ENCODE results near the gene PRDM10.
"Not testable (repeated sequence)": the region's sequence is repeated elsewhere in the genome, so short reads cannot be mapped to it uniquely, and the experiment has no call there.

Gene PRDM10

GRCh38 chr11:129976328-129976727, 26.3 kb downstream of the PRDM10 start:
- DNase-seq (ENCODE audit: low read depth, low spot score), result no peak

GRCh38 chr11:129975543-129975942, 27.1 kb downstream of the PRDM10 start:
- no peak for DNase-seq (ENCODE audit: low read depth, low spot score)

GRCh38 chr11:129974672-129975071, 28.0 kb downstream of the PRDM10 start:
- no peak for DNase-seq (ENCODE audit: low read depth, low spot score)

- no peak for DNase-seq (ENCODE audit: low read depth, low spot score)
These were observed 28.4 kb downstream of the PRDM10 start for GRCh38 chr11:129974237-129974636.

- DNase-seq (ENCODE audit: low read depth, low spot score), result no peak
These were observed 28.8 kb downstream of the PRDM10 start for GRCh38 chr11:129973809-129974208.

GRCh38 chr11:129973068-129973467, 29.6 kb downstream of the PRDM10 start:
- DNase-seq (ENCODE audit: low read depth, low spot score), result no peak

GRCh38 chr11:129972611-129973010, 30.0 kb downstream of the PRDM10 start:
- no peak for DNase-seq (ENCODE audit: low read depth, low spot score)

GRCh38 chr11:129971856-129972255, 30.8 kb downstream of the PRDM10 start:
- not testable (repeated sequence) for DNase-seq (ENCODE audit: low read depth, low spot score)

- DNase-seq (ENCODE audit: low read depth, low spot score), result no peak
These were observed 32.7 kb downstream of the PRDM10 start for GRCh38 chr11:129969920-129970319.

- DNase-seq (ENCODE audit: low read depth, low spot score), result no peak
These were observed 33.8 kb downstream of the PRDM10 start for GRCh38 chr11:129968591-129969419.

- no peak for DNase-seq (ENCODE audit: low read depth, low spot score)
These were observed 34.6 kb downstream of the PRDM10 start for GRCh38 chr11:129967996-129968395.

GRCh38 chr11:129965248-129965647, 37.4 kb downstream of the PRDM10 start:
- no peak for DNase-seq (ENCODE audit: low read depth, low spot score)

- no peak for DNase-seq (ENCODE audit: low read depth, low spot score)
These were observed 42.1 kb downstream of the PRDM10 start for GRCh38 chr11:129960216-129961214.

- DNase-seq (ENCODE audit: low read depth, low spot score), result no peak
These were observed 42.9 kb downstream of the PRDM10 start for GRCh38 chr11:129959687-129960086.

GRCh38 chr11:129955282-129955681, 47.4 kb downstream of the PRDM10 start:
- DNase-seq (ENCODE audit: low read depth, low spot score), result no peak

GRCh38 chr11:129954703-129955102, 47.9 kb downstream of the PRDM10 start:
- DNase-seq (ENCODE audit: low read depth, low spot score), result not testable (repeated sequence)

- DNase-seq (ENCODE audit: low read depth, low spot score), result no peak
These were observed 50.8 kb downstream of the PRDM10 start for GRCh38 chr11:129951866-129952262.

- no peak for DNase-seq (ENCODE audit: low read depth, low spot score)
These were observed 51.3 kb downstream of the PRDM10 start for GRCh38 chr11:129951201-129951865.

GRCh38 chr11:129950101-129951091, 52.2 kb downstream of the PRDM10 start:
- DNase-seq (ENCODE audit: low read depth, low spot score), result no peak

GRCh38 chr11:129948926-129949466, 53.6 kb downstream of the PRDM10 start:
- DNase-seq (ENCODE audit: low read depth, low spot score), result no peak
